H1 (cell line): Measurements from ENCODE around the gene PLXNB3. TPM values are rescaled to one million over a fixed set of nuclear protein-coding genes. Genes with fewer than 3 reads are reported as not detected.

Source experiments
- CHD2 ChIP-seq: IDR thresholded peaks from 2 replicates; pipeline ENCODE4 v1.6.1; 2012; ENCODE audit warnings: low read length, improper control_type of control experiment
- CTBP2 ChIP-seq: IDR thresholded peaks from 2 replicates; pipeline ENCODE4 v1.7.0; 2011; ENCODE audit warnings: borderline replicate concordance, mild to moderate bottlenecking, moderate library complexity, mixed read lengths, low read length; ENCODE audit not compliant: insufficient read depth, insufficient read length
- EP300 ChIP-seq, 2 experiments: IDR thresholded peaks; 1 replicate in 1 of 2; 2 replicates in 1 of 2; pipeline ENCODE4 v1.6.1; 2011 to 2012; ENCODE audit warnings: low read depth in 2 of 2, low read length in 2 of 2, mild to moderate bottlenecking in 2 of 2, borderline replicate concordance in 1 of 2, inconsistent platforms in 1 of 2, moderate library complexity in 1 of 2
- EZH2 ChIP-seq: fragments of 200-600 bp; sonication (generic); IDR thresholded peaks from 2 replicates; pipeline ENCODE4 v1.7.1; 2012; ENCODE audit warnings: low read depth, mild to moderate bottlenecking, moderate library complexity, low read length, inconsistent platforms; ENCODE audit not compliant: severe bottlenecking
- JUN ChIP-seq: IDR thresholded peaks from 2 replicates; pipeline ENCODE4 v1.6.1; 2011; ENCODE audit warnings: low read depth, mild to moderate bottlenecking, improper control_type of control experiment, low read length
- JUND ChIP-seq: IDR thresholded peaks from 2 replicates; pipeline ENCODE4 v1.6.1; 2011; ENCODE audit warnings: mild to moderate bottlenecking, improper control_type of control experiment, low read length
- KDM1A ChIP-seq: fragments of 200-600, 300-600 bp; sonication (generic); IDR thresholded peaks from 2 replicates; pipeline ENCODE4 v1.7.1; 2016; ENCODE audit warnings: mild to moderate bottlenecking, low read length, borderline replicate concordance
- MAFK ChIP-seq: IDR thresholded peaks from 2 replicates; pipeline ENCODE4 v1.6.1; 2012; ENCODE audit warnings: low read depth, mild to moderate bottlenecking, improper control_type of control experiment, low read length
- POU5F1 ChIP-seq: IDR thresholded peaks from 2 replicates; pipeline ENCODE4 v1.6.1; 2011; ENCODE audit warnings: low read depth, mild to moderate bottlenecking, low read length, moderate library complexity
- RAD21 ChIP-seq, 2 experiments: IDR thresholded peaks in 1 of 2; conservative IDR thresholded peaks in 1 of 2; 2 replicates each; pipeline ENCODE4 v1.6.1; 2011; ENCODE audit warnings: low read depth in 2 of 2, low read length in 2 of 2, improper control_type of control experiment in 1 of 2, inconsistent platforms in 1 of 2, mild to moderate bottlenecking in 1 of 2, moderate library complexity in 1 of 2
- RBBP5 ChIP-seq: IDR thresholded peaks from 2 replicates; pipeline ENCODE4 v1.7.1; 2012; ENCODE audit warnings: low read depth, mild to moderate bottlenecking, inconsistent platforms, low read length, moderate library complexity, borderline replicate concordance
- RFX5 ChIP-seq: IDR thresholded peaks from 2 replicates; pipeline ENCODE4 v1.6.1; 2011; ENCODE audit warnings: low read depth, low read length, improper control_type of control experiment, borderline replicate concordance
- RNF2 ChIP-seq: fragments of 200-900, 300-1000 bp; sonication (generic); IDR thresholded peaks from 2 replicates; pipeline ENCODE4 v1.7.1; 2016; ENCODE audit warnings: borderline replicate concordance, low read depth, mild to moderate bottlenecking, antibody characterized with exemption, low read length; ENCODE audit not compliant: poor library complexity, severe bottlenecking; ENCODE audit errors: missing control alignments
- SIRT6 ChIP-seq: IDR thresholded peaks from one replicate; pipeline ENCODE4 v1.7.1; 2012; ENCODE audit warnings: low read length, inconsistent platforms
- SP2 ChIP-seq: IDR thresholded peaks from 2 replicates; pipeline ENCODE4 v1.6.1; 2012; ENCODE audit warnings: mild to moderate bottlenecking, low read length, inconsistent platforms
- ZNF274 ChIP-seq: IDR thresholded peaks from 2 replicates; pipeline ENCODE4 v1.7.0; 2012; ENCODE audit warnings: low read length, borderline replicate concordance; ENCODE audit errors: extremely low read depth
- polyA plus RNA-seq, 7 experiments: library from polyadenylated mRNA; depleted of rRNA in 3 of 7; stranded (reverse) in 5 of 7; unstranded in 2 of 7; fragments of >200 nt in 5 of 7; fragments of 200-250 nt in 2 of 7; gene quantifications; 1 replicate in 5 of 7; 2 replicates in 1 of 7; 4 replicates in 1 of 7; pipeline versions ENCODE4 v1.2.1 to v1.2.3, GENCODE V29; 2011 to 2013; ENCODE audit warnings: missing spikeins in 2 of 7, mixed read lengths in 2 of 7
- total RNA-seq: library from RNA; stranded (reverse); fragmentation: NEBNext Ultra II Directional; extraction: Animal tissue kit (Norgen Biotek cat#: 25700); gene quantifications from 2 replicates; pipeline ENCODE4 v1.2.1, GENCODE V29; 2021
- TF ChIP-seq, protein P1 (sequence below): IDR thresholded peaks from 2 replicates; pipeline ENCODE4 v1.6.1; 2011; ENCODE audit warnings: low read depth, mild to moderate bottlenecking, low read length; ENCODE audit not compliant: insufficient read depth
- TF ChIP-seq, protein P2 (sequence below): IDR thresholded peaks from 2 replicates; pipeline ENCODE4 v1.6.1; 2012; ENCODE audit warnings: low read length, inconsistent platforms
- TF ChIP-seq, protein P3 (sequence below): IDR thresholded peaks from 2 replicates; pipeline ENCODE4 v1.6.1; 2011; ENCODE audit warnings: low read length, improper control_type of control experiment

The PLXNB3 gene
- total and polyA plus RNA-seq, 2 of the 8 experiments (the other 6 are each of a cell fraction or from before 2014, with no cell fraction given) = 1.2 to 2.7 TPM

DNA sequence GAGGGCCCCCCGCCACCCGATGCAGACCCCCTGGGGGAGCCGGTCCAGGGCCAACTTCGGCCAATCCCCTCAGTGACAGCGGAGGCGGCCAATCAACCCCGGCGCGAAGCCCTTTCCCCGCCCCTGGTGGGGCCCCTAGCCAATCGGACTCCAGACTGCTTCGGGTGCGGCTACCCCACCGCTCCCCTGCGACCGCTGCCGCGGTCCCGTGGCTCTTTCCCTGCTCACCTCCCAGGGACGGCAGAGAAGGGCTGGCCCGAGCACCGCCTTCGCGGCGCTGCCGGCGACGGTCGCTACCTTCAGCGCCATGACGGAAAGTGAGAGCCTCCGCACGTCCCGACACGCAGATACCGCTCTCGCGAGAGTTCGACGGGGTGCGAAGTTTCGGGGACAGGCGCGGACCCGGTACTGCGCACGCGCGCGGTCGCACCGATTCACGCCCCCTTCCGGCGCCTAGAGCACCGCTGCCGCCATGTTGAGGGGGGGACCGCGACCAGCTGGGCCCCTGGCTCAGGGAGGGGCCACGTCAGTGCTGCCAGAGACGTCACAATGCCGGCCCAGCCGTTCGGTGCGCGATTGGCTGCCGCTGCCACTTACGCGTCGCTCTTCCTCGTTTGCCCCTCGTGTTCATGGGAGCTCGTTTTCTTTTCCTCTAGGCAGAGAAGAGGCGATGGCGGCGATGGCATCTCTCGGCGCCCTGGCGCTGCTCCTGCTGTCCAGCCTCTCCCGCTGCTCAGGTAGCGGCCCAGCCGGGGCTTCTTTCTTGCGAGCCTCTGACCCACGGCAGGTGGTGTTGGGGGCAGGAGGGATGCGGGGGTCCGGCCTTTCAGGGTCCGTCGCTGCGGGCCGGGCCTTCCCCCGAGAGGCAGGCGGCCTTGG, 30.2 kb downstream of the PLXNB3 start, which contains the start of the genes IDH3G and SSR4 (continued):
- TF ChIP-seq, protein P1, sequence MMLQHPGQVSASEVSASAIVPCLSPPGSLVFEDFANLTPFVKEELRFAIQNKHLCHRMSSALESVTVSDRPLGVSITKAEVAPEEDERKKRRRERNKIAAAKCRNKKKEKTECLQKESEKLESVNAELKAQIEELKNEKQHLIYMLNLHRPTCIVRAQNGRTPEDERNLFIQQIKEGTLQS = no peak
- no peak for TF ChIP-seq SIRT6
- no peak for TF ChIP-seq KDM1A
- TF ChIP-seq RBBP5 = no peak
- no peak for TF ChIP-seq EZH2
- TF ChIP-seq CTBP2 = no peak
- TF ChIP-seq, protein P2, sequence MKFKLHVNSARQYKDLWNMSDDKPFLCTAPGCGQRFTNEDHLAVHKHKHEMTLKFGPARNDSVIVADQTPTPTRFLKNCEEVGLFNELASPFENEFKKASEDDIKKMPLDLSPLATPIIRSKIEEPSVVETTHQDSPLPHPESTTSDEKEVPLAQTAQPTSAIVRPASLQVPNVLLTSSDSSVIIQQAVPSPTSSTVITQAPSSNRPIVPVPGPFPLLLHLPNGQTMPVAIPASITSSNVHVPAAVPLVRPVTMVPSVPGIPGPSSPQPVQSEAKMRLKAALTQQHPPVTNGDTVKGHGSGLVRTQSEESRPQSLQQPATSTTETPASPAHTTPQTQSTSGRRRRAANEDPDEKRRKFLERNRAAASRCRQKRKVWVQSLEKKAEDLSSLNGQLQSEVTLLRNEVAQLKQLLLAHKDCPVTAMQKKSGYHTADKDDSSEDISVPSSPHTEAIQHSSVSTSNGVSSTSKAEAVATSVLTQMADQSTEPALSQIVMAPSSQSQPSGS = no peak
- no peak for TF ChIP-seq JUN
- TF ChIP-seq MAFK = no peak
- TF ChIP-seq, protein P3, sequence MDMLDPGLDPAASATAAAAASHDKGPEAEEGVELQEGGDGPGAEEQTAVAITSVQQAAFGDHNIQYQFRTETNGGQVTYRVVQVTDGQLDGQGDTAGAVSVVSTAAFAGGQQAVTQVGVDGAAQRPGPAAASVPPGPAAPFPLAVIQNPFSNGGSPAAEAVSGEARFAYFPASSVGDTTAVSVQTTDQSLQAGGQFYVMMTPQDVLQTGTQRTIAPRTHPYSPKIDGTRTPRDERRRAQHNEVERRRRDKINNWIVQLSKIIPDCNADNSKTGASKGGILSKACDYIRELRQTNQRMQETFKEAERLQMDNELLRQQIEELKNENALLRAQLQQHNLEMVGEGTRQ = no peak
- TF ChIP-seq EP300 (IDR thresholded peaks at IDR 0.05; ENCODE audit: borderline replicate concordance in 1 of 2, low read depth in 2 of 2, low read length in 2 of 2) = no peak
- no peak for TF ChIP-seq RAD21 (IDR thresholded peaks at IDR 0.05 in 1 of 2, conservative IDR thresholded peaks at IDR 0.05 in 1 of 2; ENCODE audit: low read depth in 2 of 2, low read length in 2 of 2)
- TF ChIP-seq JUND = no peak
- TF ChIP-seq SP2 = peak; percentile 54
- no peak for TF ChIP-seq RFX5
- no peak for TF ChIP-seq ZNF274
- no peak for TF ChIP-seq RNF2
- TF ChIP-seq POU5F1 = no peak
- TF ChIP-seq CHD2 = peak; percentile 94
